Testis (tissue), 3 donors: ENCODE data around the gene EFNB2. TPM values are rescaled to one million over a fixed set of nuclear protein-coding genes. Genes with fewer than 3 reads are reported as not detected.

ENCODE experiments used
- DNase-seq: peaks from one replicate; pipeline ENCODE4 v3.0.0-alpha.2; 2019
- H3K27ac ChIP-seq, 2 donors: fragments of 200-600 bp; sonication (generic); one replicate each; pipeline ENCODE4 v1.5.1; 2019
- H3K27me3 ChIP-seq: fragments of 200-600 bp; sonication (generic); one replicate; pipeline ENCODE4 v1.5.1; 2019
- H3K36me3 ChIP-seq: fragments of 200-600 bp; sonication (generic); one replicate; pipeline ENCODE4 v1.5.1; 2017; ENCODE audit warnings: low read depth; ENCODE audit errors: missing control alignments
- H3K4me1 ChIP-seq: fragments of 200-600 bp; sonication (generic); one replicate; pipeline ENCODE4 v1.5.1; 2019
- H3K4me3 ChIP-seq, 2 donors: fragments of 200-600 bp; sonication (generic); one replicate each; pipeline ENCODE4 v1.5.1; 2017 to 2019
- H3K9me3 ChIP-seq: fragments of 200-600 bp; sonication (generic); one replicate; pipeline ENCODE4 v1.5.1; 2017
- POLR2A ChIP-seq: fragments of 450-650 bp; IDR thresholded peaks from one replicate; pipeline ENCODE4 v1.6.1; 2017; ENCODE audit warnings: antibody characterized with exemption, mild to moderate bottlenecking, moderate library complexity
- WGBS, 2 donors: methylation state at CpG; one replicate each; pipeline ENCODE4 v1.1.5; 2018; 5-methylcytosine and 5-hydroxymethylcytosine counted together
- intact Hi-C: fragments of 100-400 bp; cut with DNase I; formaldehyde crosslinking; loops from one replicate; pipeline ENCODE4 v1.15.1; 2023; ENCODE audit warnings: low total_unique reads
- polyA plus RNA-seq: library from polyadenylated mRNA; stranded (reverse); fragments of 350-450 nt; fragmentation: Illumina TruSeq; extraction: RNeasy Lipid Tissue Mini Kit (QIAGEN cat#74804); gene quantifications from one replicate; pipeline ENCODE4 v1.2.3, GENCODE V29; 2014; ENCODE audit warnings: low read depth, low replicate concordance; ENCODE audit not compliant: insufficient read depth
- total RNA-seq, 2 donors: library from RNA; depleted of rRNA; stranded (reverse); fragments of >200 nt; gene quantifications; one replicate each; pipeline ENCODE4 v1.2.3, GENCODE V29; 2016
- TF ChIP-seq, protein P1 (sequence below), 3 experiments: fragments of 450-650 bp in 2 of 3; fragments of 200-600 bp in 1 of 3; sonication (generic) in 1 of 3; IDR thresholded peaks; one replicate each; pipeline ENCODE4 v1.5.1; 2016 to 2019; ENCODE audit warnings: antibody characterized with exemption in 3 of 3, mild to moderate bottlenecking in 2 of 3, moderate library complexity in 1 of 3

Gene EFNB2
- total and polyA plus RNA-seq, 3 donors from 2014 or later: 17.4 to 37.7 (median 24.7) TPM

DNA sequence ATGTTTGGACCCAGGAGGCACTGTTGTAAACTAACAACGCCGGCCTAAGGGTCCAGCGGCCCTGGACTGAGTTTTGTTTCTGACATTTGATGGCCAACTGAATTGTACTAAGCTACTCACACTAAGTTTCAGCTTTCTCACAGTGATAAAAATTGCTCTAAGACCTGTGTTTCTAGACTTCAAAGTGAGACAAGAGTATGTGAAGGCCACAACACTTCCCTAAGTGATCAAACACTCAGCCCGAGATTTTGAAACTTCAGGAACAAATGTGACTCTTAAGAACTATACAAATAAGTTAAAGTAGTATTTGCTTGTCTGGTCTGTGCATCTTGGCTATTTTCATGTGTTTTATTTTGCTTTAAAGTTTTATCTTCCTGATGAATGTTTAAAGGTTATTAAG lies 30.2 kb downstream of the EFNB2 start:
- intact Hi-C loops: no loop called here
- Histone ChIP-seq H3K4me1 (peaks cover 14% of the 10 kb centered on the region), H3K4me3 (no peak overlapping the region), H3K27me3 (no peaks in the 10 kb centered on the region), H3K36me3 (no peaks in the 10 kb centered on the region), H3K27ac (peak overlapping the region; percentile 10), H3K9me3 (no peaks in the 10 kb centered on the region)
- 75 to 77% methylated on average over 1 to 4 of the region's 4 CpGs for WGBS, 2 donors
- TF ChIP-seq, protein P1, sequence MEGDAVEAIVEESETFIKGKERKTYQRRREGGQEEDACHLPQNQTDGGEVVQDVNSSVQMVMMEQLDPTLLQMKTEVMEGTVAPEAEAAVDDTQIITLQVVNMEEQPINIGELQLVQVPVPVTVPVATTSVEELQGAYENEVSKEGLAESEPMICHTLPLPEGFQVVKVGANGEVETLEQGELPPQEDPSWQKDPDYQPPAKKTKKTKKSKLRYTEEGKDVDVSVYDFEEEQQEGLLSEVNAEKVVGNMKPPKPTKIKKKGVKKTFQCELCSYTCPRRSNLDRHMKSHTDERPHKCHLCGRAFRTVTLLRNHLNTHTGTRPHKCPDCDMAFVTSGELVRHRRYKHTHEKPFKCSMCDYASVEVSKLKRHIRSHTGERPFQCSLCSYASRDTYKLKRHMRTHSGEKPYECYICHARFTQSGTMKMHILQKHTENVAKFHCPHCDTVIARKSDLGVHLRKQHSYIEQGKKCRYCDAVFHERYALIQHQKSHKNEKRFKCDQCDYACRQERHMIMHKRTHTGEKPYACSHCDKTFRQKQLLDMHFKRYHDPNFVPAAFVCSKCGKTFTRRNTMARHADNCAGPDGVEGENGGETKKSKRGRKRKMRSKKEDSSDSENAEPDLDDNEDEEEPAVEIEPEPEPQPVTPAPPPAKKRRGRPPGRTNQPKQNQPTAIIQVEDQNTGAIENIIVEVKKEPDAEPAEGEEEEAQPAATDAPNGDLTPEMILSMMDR (IDR thresholded peaks at IDR 0.05): no peak
- TF ChIP-seq POLR2A: no peak
- DNase-seq: no peak

DNA sequence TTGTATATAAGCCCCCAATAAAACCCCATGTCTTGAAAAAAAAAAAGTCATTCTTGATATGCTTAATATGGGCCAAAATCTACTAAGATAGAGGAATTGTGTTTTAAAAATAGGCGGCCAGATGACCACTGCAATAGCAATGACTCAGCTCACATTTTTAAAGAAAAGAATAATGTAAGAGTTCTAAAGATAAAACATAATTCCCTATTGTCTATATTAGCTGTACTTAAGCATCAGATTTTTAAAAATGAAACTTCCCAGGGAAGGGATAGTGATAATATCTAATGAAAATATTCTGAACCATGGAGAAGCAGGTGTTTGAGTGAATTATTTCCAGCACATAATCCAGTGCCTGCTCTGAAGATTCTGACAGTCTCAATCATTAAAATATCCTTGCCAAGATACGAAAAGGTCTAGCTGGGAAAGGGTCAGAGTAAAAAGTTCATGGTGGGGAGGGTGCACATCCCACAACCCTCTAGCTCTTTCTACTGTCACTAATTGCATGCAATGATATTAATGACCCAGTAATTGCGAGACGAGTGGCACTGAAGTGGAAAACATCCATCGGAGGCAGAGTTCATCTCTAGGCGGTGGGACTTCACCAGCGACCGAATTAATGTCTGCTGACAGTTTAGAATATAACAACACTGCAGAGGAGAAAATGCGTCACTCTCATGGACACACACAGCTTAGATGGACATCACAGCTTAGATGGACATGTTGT lies 31.6 kb downstream of the EFNB2 start:
- no peaks in the 10 kb centered on the region for H3K9me3 ChIP-seq
- peak overlapping the region; percentile 10 to 25 for H3K27ac ChIP-seq
- intact Hi-C loops: no loop called here
- DNase-seq: no peak
- no peak for TF ChIP-seq POLR2A
- TF ChIP-seq, protein P1 (IDR thresholded peaks at IDR 0.05): no peak
- WGBS, 2 donors: 85 to 89% methylated on average over 9 of the region's 9 CpGs
- no peak overlapping the region for H3K4me3 ChIP-seq
- H3K27me3 ChIP-seq: no peaks in the 10 kb centered on the region
- H3K4me1 ChIP-seq: peaks cover 20% of the 10 kb centered on the region
- H3K36me3 ChIP-seq: no peaks in the 10 kb centered on the region

DNA sequence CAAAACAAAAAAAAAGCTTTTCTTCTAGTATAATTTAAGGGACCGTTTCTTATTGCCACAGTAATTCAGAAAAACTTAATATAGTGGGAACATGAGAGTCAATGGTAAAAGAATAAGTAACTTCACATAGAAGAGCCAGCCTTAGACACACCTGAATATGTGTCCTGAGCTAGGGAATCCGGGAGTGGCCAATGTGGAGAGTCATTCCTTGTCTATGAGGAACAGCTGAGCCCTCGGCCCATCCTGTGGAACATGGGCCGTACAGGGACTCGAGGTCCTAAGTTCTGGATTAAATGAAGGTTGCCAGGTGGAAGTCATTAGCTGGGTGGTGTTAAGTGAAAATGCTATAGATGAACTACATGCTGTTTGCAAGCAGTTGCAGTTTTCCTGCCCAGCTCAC lies 32.2 kb downstream of the EFNB2 start:
- Histone ChIP-seq H3K4me3 (no peak overlapping the region), H3K36me3 (no peaks in the 10 kb centered on the region), H3K27ac (no peak overlapping the region), H3K4me1 (peaks cover 20% of the 10 kb centered on the region), H3K27me3 (no peaks in the 10 kb centered on the region), H3K9me3 (no peaks in the 10 kb centered on the region)
- intact Hi-C loops: no loop called here
- no peak for TF ChIP-seq POLR2A
- WGBS, 2 donors: 86 to 91% methylated on average over 5 of the region's 5 CpGs
- no peak for DNase-seq

DNA sequence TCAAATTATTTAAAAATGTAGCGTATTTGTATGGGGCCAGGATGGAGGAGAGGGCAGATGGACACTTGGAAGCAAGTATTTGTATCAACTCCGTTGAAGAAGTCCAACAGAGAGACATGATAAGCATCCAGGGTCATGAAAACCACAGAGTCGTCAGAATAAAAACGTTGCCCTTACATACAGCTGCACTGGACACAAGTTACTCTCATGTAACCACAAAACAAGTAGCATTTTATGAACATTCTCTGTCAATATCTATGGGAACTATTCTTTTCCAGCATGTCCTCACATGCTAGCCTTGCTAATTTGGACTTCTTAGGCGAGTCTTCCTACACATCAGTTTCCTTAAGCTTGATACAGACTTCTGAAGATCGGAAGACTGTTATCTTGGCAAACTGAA lies 35.0 kb downstream of the EFNB2 start:
- no peak for DNase-seq
- peak overlapping the region; percentile 2 to 4 for H3K27ac ChIP-seq
- H3K27me3 ChIP-seq: no peaks in the 10 kb centered on the region
- H3K9me3 ChIP-seq: no peaks in the 10 kb centered on the region
- TF ChIP-seq, protein P1 (IDR thresholded peaks at IDR 0.05): no peak
- TF ChIP-seq POLR2A: no peak
- 59 to 67% methylated on average over 6 of the region's 6 CpGs for WGBS, 2 donors
- intact Hi-C loops: no loop called here
- H3K36me3 ChIP-seq: no peaks in the 10 kb centered on the region
- H3K4me1 ChIP-seq: peaks cover 23% of the 10 kb centered on the region
- H3K4me3 ChIP-seq: no peak overlapping the region

DNA sequence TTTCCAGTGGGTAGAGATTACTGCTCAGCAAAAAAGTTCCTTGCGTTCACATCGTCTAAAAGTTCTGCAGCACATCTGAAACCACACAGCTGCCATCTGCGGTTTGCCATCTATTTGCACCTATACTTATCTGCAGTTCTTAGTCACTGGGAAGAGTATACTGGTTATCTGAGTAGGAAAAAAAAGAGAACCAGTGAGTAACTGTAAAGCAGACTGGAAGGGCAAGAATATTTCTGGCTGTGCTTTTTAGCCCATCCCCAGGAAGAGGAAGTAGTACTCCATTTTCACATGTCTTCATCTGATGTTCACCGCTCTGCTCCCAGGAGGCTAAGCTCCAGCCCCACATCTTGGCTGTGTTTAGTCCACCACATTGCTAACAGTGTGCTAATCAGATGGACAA lies 35.6 kb downstream of the EFNB2 start:
- no peaks in the 10 kb centered on the region for H3K27me3 ChIP-seq
- H3K4me1 ChIP-seq: peaks cover 23% of the 10 kb centered on the region
- peak overlapping the region; percentile 2 to 17 for H3K27ac ChIP-seq
- intact Hi-C loops: no loop called here
- H3K9me3 ChIP-seq: no peaks in the 10 kb centered on the region
- no peak overlapping the region for H3K4me3 ChIP-seq
- TF ChIP-seq POLR2A: no peak
- TF ChIP-seq, protein P1 (IDR thresholded peaks at IDR 0.05): no peak
- no peak for DNase-seq
- H3K36me3 ChIP-seq: no peaks in the 10 kb centered on the region
- WGBS, 2 donors: 58 to 67% methylated on average over 4 of the region's 4 CpGs
